Neuronal stem cell (in vitro differentiated cells): ENCODE data around the gene PLD2. TPM values are rescaled to one million over a fixed set of nuclear protein-coding genes. Genes with fewer than 3 reads are reported as not detected.

Experiments used
- DNase-seq: peaks from one replicate; pipeline ENCODE4 v3.0.0-alpha.2; 2013; ENCODE audit warnings: low spot score
- H2AFZ ChIP-seq: one replicate; pipeline ENCODE4 v1.6.1; 2013; ENCODE audit warnings: mild to moderate bottlenecking, low read length, inconsistent platforms
- H2AK5ac ChIP-seq: 2 replicates; pipeline ENCODE4 v1.6.1; 2013; ENCODE audit warnings: low read depth, mild to moderate bottlenecking, inconsistent platforms, low read length, moderate library complexity, mixed read lengths
- H2BK120ac ChIP-seq: 2 replicates; pipeline ENCODE4 v1.6.1; 2013; ENCODE audit warnings: low read depth, mild to moderate bottlenecking, inconsistent platforms, low read length, moderate library complexity, mixed read lengths
- H2BK12ac ChIP-seq: one replicate; pipeline ENCODE4 v1.6.1; 2013; ENCODE audit warnings: low read length, inconsistent platforms
- H2BK15ac ChIP-seq: 2 replicates; pipeline ENCODE4 v1.6.1; 2013; ENCODE audit warnings: mild to moderate bottlenecking, low read length, inconsistent platforms, mixed read lengths
- H2BK5ac ChIP-seq: one replicate; pipeline ENCODE4 v1.6.1; 2013; ENCODE audit warnings: inconsistent platforms, mild to moderate bottlenecking, low read length, moderate library complexity
- H3K14ac ChIP-seq: one replicate; pipeline ENCODE4 v1.6.1; 2013; ENCODE audit warnings: low read length, inconsistent platforms
- H3K18ac ChIP-seq: 2 replicates; pipeline ENCODE4 v1.6.1; 2013; ENCODE audit warnings: low read length, inconsistent platforms
- H3K23ac ChIP-seq: 2 replicates; pipeline ENCODE4 v1.6.1; 2013; ENCODE audit warnings: low read depth, mild to moderate bottlenecking, mixed read lengths, low read length, inconsistent platforms; ENCODE audit not compliant: poor library complexity
- H3K27ac ChIP-seq: replicated peaks from 3 replicates; pipeline ENCODE4 v1.5.1; 2013; ENCODE audit warnings: low read length, inconsistent platforms
- H3K27me3 ChIP-seq, 3 experiments: 2 replicates each; pipeline ENCODE4 v1.6.1; 2013; ENCODE audit warnings: low read length in 3 of 3, mild to moderate bottlenecking in 2 of 3, inconsistent platforms in 1 of 3, low read depth in 1 of 3, mixed read lengths in 1 of 3, moderate library complexity in 1 of 3; ENCODE audit not compliant: control insufficient read depth in 3 of 3, insufficient read depth in 3 of 3
- H3K36me3 ChIP-seq, 2 donors: replicated peaks in 1 of 2; 2 replicates each; pipeline ENCODE4 v1.6.1; 2013; ENCODE audit warnings: low read length in 2 of 2; ENCODE audit not compliant: control insufficient read depth in 2 of 2, insufficient read depth in 2 of 2
- H3K4ac ChIP-seq: 2 replicates; pipeline ENCODE4 v1.6.1; 2013; ENCODE audit warnings: inconsistent platforms, mild to moderate bottlenecking, low read length, moderate library complexity
- H3K4me1 ChIP-seq, 2 donors: 1 replicate in 1 of 2; 2 replicates in 1 of 2; pipeline ENCODE4 v1.6.1; 2013; ENCODE audit warnings: low read length in 2 of 2, low read depth in 1 of 2; ENCODE audit not compliant: control insufficient read depth in 2 of 2, insufficient read depth in 1 of 2
- H3K4me2 ChIP-seq: one replicate; pipeline ENCODE4 v1.6.1; 2013; ENCODE audit warnings: mild to moderate bottlenecking, low read length, inconsistent platforms; ENCODE audit not compliant: insufficient read depth, poor library complexity, severe bottlenecking
- H3K4me3 ChIP-seq, 2 donors: 2 replicates each; pipeline ENCODE4 v1.5.1; 2013; ENCODE audit warnings: low read length in 2 of 2, mild to moderate bottlenecking in 2 of 2, inconsistent platforms in 1 of 2, moderate library complexity in 1 of 2
- H3K79me1 ChIP-seq: one replicate; pipeline ENCODE4 v1.6.1; 2013; ENCODE audit warnings: low read depth, mild to moderate bottlenecking, inconsistent platforms, low read length, moderate library complexity
- H3K9ac ChIP-seq: one replicate; pipeline ENCODE4 v1.6.1; 2013; ENCODE audit warnings: mild to moderate bottlenecking, low read depth, low read length, inconsistent platforms; ENCODE audit not compliant: poor library complexity
- H3K9me3 ChIP-seq, 2 donors: replicated peaks in 1 of 2; 2 replicates each; pipeline versions ENCODE3 to v1.6.1; 2013; ENCODE audit warnings: low read length in 2 of 2, mild to moderate bottlenecking in 2 of 2, inconsistent platforms in 1 of 2, low read depth in 1 of 2, mixed read lengths in 1 of 2, moderate library complexity in 1 of 2; ENCODE audit not compliant: control insufficient read depth in 2 of 2, insufficient read depth in 1 of 2
- H4K8ac ChIP-seq: one replicate; pipeline ENCODE4 v1.6.1; 2013; ENCODE audit warnings: low read depth, mild to moderate bottlenecking, inconsistent platforms, low read length, moderate library complexity
- H4K91ac ChIP-seq: one replicate; pipeline ENCODE4 v1.6.1; 2013; ENCODE audit warnings: low read length, low read depth, mild to moderate bottlenecking, inconsistent platforms; ENCODE audit not compliant: poor library complexity
- WGBS, 2 donors: extraction: QIAGEN DNeasy Blood & Tissue Kit; methylation state at CpG; one replicate each; pipeline ENCODE4 v1.1.7; 2013; ENCODE audit warnings: missing lambda C conversion rate in 2 of 2, mixed read lengths in 1 of 2; ENCODE audit not compliant: insufficient read length in 2 of 2, insufficient replicate concordance in 1 of 2; ENCODE audit errors: extremely low coverage in 2 of 2; 5-methylcytosine and 5-hydroxymethylcytosine counted together
- polyA plus RNA-seq, 2 experiments: library from polyadenylated mRNA; stranded (reverse); fragments of 200-250 nt; gene quantifications; one replicate each; pipeline ENCODE4 v1.2.3, GENCODE V29; 2013

The PLD2 gene
- polyA plus RNA-seq (2013, experiment 1 of 2), result 19.1 TPM
- 17.9 TPM for polyA plus RNA-seq (2013, experiment 2 of 2)

- Histone ChIP-seq H3K4me1 (peaks cover 3 to 4% of the 10 kb centered on the region in 2 donors), H3K4me3 (peak within 1 kb of the TSS; percentile 72 to 89), H4K8ac (no peak within 1 kb of the TSS), H3K23ac (peak within 1 kb of the TSS; percentile 65), H3K14ac (peak within 1 kb of the TSS; percentile 97), H3K79me1 (peaks cover 8% of the 10 kb centered on the region), H3K18ac (peak within 1 kb of the TSS; percentile 94), H2AFZ (peak within 1 kb of the TSS; percentile 98), H2AK5ac (peak within 1 kb of the TSS; percentile 11), H2BK12ac (peak within 1 kb of the TSS; percentile 41), H4K91ac (no peak within 1 kb of the TSS), H3K4ac (peak within 1 kb of the TSS; percentile 95), H2BK5ac (peak within 1 kb of the TSS; percentile 44), H3K27ac (no peak within 1 kb of the TSS), H2BK120ac (peak within 1 kb of the TSS; percentile 1), H2BK15ac (peak within 1 kb of the TSS; percentile 26), H3K36me3 (peaks cover 14 to 31% of the 10 kb centered on the region in 2 donors), H3K4me2 (peak within 1 kb of the TSS; percentile 78), H3K9ac (peak within 1 kb of the TSS; percentile 79), H3K9me3 (no peaks in the 10 kb centered on the region), H3K27me3 (no peaks in the 10 kb centered on the region)
- peak; percentile 87 for DNase-seq
- no CpG with 5 or more reads among the region's 106 CpGs for WGBS, 2 donors
Measured at GRCh38 chr17:4806777-4807604, at the start of gene PLD2. Gene PLD2 (plus strand): TSS chr17:4807152. CDS start chr17:4807773, 621 bp downstream.

- Histone ChIP-seq H3K4me3 (no peak overlapping the region), H3K36me3 (no peaks in the 10 kb centered on the region), H3K4me1 (no peaks in the 10 kb centered on the region), H2BK5ac (no peak overlapping the region), H2AK5ac (no peak overlapping the region), H3K27ac (no peak overlapping the region), H3K9ac (no peak overlapping the region), H2BK120ac (no peak overlapping the region), H3K79me1 (no peaks in the 10 kb centered on the region), H3K27me3 (peaks cover 0 to 24% (median 0%) of the 10 kb centered on the region in 3 experiments), H2BK15ac (no peak overlapping the region), H3K4ac (no peak overlapping the region), H3K23ac (no peak overlapping the region), H3K4me2 (no peak overlapping the region), H4K91ac (no peak overlapping the region), H4K8ac (no peak overlapping the region), H2BK12ac (no peak overlapping the region), H3K9me3 (no peaks in the 10 kb centered on the region), H3K14ac (no peak overlapping the region), H2AFZ (no peak overlapping the region), H3K18ac (no peak overlapping the region)
- DNase-seq, result no peak
- WGBS, 2 donors, result no CpG with 5 or more reads among the region's 10 CpGs
Measured at GRCh38 chr17:4759776-4760236, 47.1 kb upstream of the PLD2 start.

- H3K9me3 ChIP-seq, result no peaks in the 10 kb centered on the region
- H2BK120ac ChIP-seq, result no peak overlapping the region
- H2AFZ ChIP-seq, result no peak overlapping the region
- H3K27ac ChIP-seq, result no peak overlapping the region
- no peaks in the 10 kb centered on the region for H3K4me1 ChIP-seq
- H3K4me2 ChIP-seq, result no peak overlapping the region
- no peak overlapping the region for H3K18ac ChIP-seq
- WGBS, 2 donors, result no CpG with 5 or more reads among the region's 3 CpGs
- H4K91ac ChIP-seq, result no peak overlapping the region
- no peak overlapping the region for H3K23ac ChIP-seq
- peaks cover 0 to 12% (median 0%) of the 10 kb centered on the region in 3 experiments for H3K27me3 ChIP-seq
- H3K4ac ChIP-seq, result no peak overlapping the region
- no peak overlapping the region for H3K9ac ChIP-seq
- no peaks in the 10 kb centered on the region for H3K79me1 ChIP-seq
- H3K36me3 ChIP-seq, result no peaks in the 10 kb centered on the region
- no peak for DNase-seq
- H2AK5ac ChIP-seq, result no peak overlapping the region
- H4K8ac ChIP-seq, result no peak overlapping the region
- H2BK15ac ChIP-seq, result no peak overlapping the region
- no peak overlapping the region for H2BK5ac ChIP-seq
- H3K4me3 ChIP-seq, result no peak overlapping the region
- H3K14ac ChIP-seq, result no peak overlapping the region
- no peak overlapping the region for H2BK12ac ChIP-seq
Measured at GRCh38 chr17:4764595-4764994, 42.4 kb upstream of the PLD2 start.

- Histone ChIP-seq H3K23ac (no peak overlapping the region), H2BK12ac (no peak overlapping the region), H4K8ac (no peak overlapping the region), H4K91ac (no peak overlapping the region), H3K4me3 (no peak overlapping the region), H3K4me1 (no peaks in the 10 kb centered on the region), H2BK5ac (no peak overlapping the region), H3K27ac (no peak overlapping the region), H3K27me3 (peaks cover 0 to 12% (median 0%) of the 10 kb centered on the region in 3 experiments), H3K9ac (no peak overlapping the region), H3K4ac (no peak overlapping the region), H2BK120ac (no peak overlapping the region), H3K18ac (no peak overlapping the region), H2AFZ (no peak overlapping the region), H3K9me3 (no peaks in the 10 kb centered on the region), H3K4me2 (no peak overlapping the region), H2AK5ac (no peak overlapping the region), H3K79me1 (no peaks in the 10 kb centered on the region), H3K14ac (no peak overlapping the region), H3K36me3 (no peaks in the 10 kb centered on the region), H2BK15ac (no peak overlapping the region)
- DNase-seq, result no peak
- no CpG with 5 or more reads among the region's 3 CpGs for WGBS, 2 donors
Measured at GRCh38 chr17:4766201-4766600, 40.8 kb upstream of the PLD2 start.
